ENCODE measurements around the gene SRPK2.
"Not testable (repeated sequence)": the region's sequence is repeated elsewhere in the genome, so short reads cannot be mapped to it uniquely, and the experiment has no call there.

SRPK2 gene

GRCh38 chr7:105297309-105297708, 91.4 kb downstream of the SRPK2 start:
- WGBS, 2 experiments (ENCODE audit: insufficient coverage in 2 of 2), result 88 to 100% methylated on average over 2 to 3 of the region's 5 CpGs
- Histone ChIP-seq H3K4me3 (ENCODE audit: extremely low read depth, insufficient read depth, low read length, poor library complexity, severe bottlenecking) (no peak overlapping the region), H3K4me1 (ENCODE audit: control insufficient read depth, insufficient read depth, low read length, poor library complexity, severe bottlenecking) (no peaks in the 10 kb centered on the region), H3K36me3 (ENCODE audit: control insufficient read depth, insufficient read depth, low read length) (peaks cover 4% of the 10 kb centered on the region), H3K9me3 (ENCODE audit: control insufficient read depth, low read length) (no peaks in the 10 kb centered on the region), H3K27ac (ENCODE audit: low read depth, low read length, severe bottlenecking) (no peak overlapping the region)

GRCh38 chr7:105296491-105296890, 92.2 kb downstream of the SRPK2 start:
- Histone ChIP-seq H3K4me3 (ENCODE audit: extremely low read depth, insufficient read depth, low read length, poor library complexity, severe bottlenecking) (no peak overlapping the region), H3K36me3 (ENCODE audit: control insufficient read depth, insufficient read depth, low read length) (peaks cover 4% of the 10 kb centered on the region), H3K4me1 (ENCODE audit: control insufficient read depth, insufficient read depth, low read length, poor library complexity, severe bottlenecking) (no peaks in the 10 kb centered on the region), H3K27ac (ENCODE audit: low read depth, low read length, severe bottlenecking) (no peak overlapping the region), H3K9me3 (ENCODE audit: control insufficient read depth, low read length) (no peaks in the 10 kb centered on the region)

GRCh38 chr7:105295596-105296352, 92.9 kb downstream of the SRPK2 start:
- no peaks in the 10 kb centered on the region for H3K9me3 ChIP-seq (ENCODE audit: control insufficient read depth, low read length)
- no peaks in the 10 kb centered on the region for H3K4me1 ChIP-seq (ENCODE audit: control insufficient read depth, insufficient read depth, low read length, poor library complexity, severe bottlenecking)
- H3K27ac ChIP-seq (ENCODE audit: low read depth, low read length, severe bottlenecking), result no peak overlapping the region
- WGBS, 2 experiments (ENCODE audit: insufficient coverage in 2 of 2), result 83% methylated on average over 1 of the region's 1 CpG; no CpG with 5 or more reads in 1 of the 2 experiments
- peaks cover 4% of the 10 kb centered on the region for H3K36me3 ChIP-seq (ENCODE audit: control insufficient read depth, insufficient read depth, low read length)
- H3K4me3 ChIP-seq (ENCODE audit: extremely low read depth, insufficient read depth, low read length, poor library complexity, severe bottlenecking), result no peak overlapping the region

- 88 to 97% methylated on average over 3 to 5 of the region's 6 CpGs for WGBS, 2 experiments (ENCODE audit: insufficient coverage in 2 of 2)
- not testable (repeated sequence) for H3K36me3 ChIP-seq (ENCODE audit: control insufficient read depth, insufficient read depth, low read length); H3K27ac ChIP-seq (ENCODE audit: low read depth, low read length, severe bottlenecking); H3K9me3 ChIP-seq (ENCODE audit: control insufficient read depth, low read length); H3K4me1 ChIP-seq (ENCODE audit: control insufficient read depth, insufficient read depth, low read length, poor library complexity, severe bottlenecking); H3K4me3 ChIP-seq (ENCODE audit: extremely low read depth, insufficient read depth, low read length, poor library complexity, severe bottlenecking)
Measured at GRCh38 chr7:105294482-105294881, 94.2 kb downstream of the SRPK2 start.

- Histone ChIP-seq H3K4me1 (ENCODE audit: control insufficient read depth, insufficient read depth, low read length, poor library complexity, severe bottlenecking) (no peaks in the 10 kb centered on the region), H3K9me3 (ENCODE audit: control insufficient read depth, low read length) (no peaks in the 10 kb centered on the region), H3K36me3 (ENCODE audit: control insufficient read depth, insufficient read depth, low read length) (peaks cover 4% of the 10 kb centered on the region), H3K4me3 (ENCODE audit: extremely low read depth, insufficient read depth, low read length, poor library complexity, severe bottlenecking) (no peak overlapping the region), H3K27ac (ENCODE audit: low read depth, low read length, severe bottlenecking) (no peak overlapping the region)
- WGBS, 2 experiments (ENCODE audit: insufficient coverage in 2 of 2), result 100% methylated on average over 1 of the region's 3 CpGs; no CpG with 5 or more reads in 1 of the 2 experiments
Measured at GRCh38 chr7:105289704-105290103, 99.0 kb downstream of the SRPK2 start.

- Histone ChIP-seq H3K36me3 (ENCODE audit: control insufficient read depth, insufficient read depth, low read length) (no peaks in the 10 kb centered on the region), H3K4me1 (ENCODE audit: control insufficient read depth, insufficient read depth, low read length, poor library complexity, severe bottlenecking) (no peaks in the 10 kb centered on the region), H3K9me3 (ENCODE audit: control insufficient read depth, low read length) (no peaks in the 10 kb centered on the region), H3K27ac (ENCODE audit: low read depth, low read length, severe bottlenecking) (no peak overlapping the region), H3K4me3 (ENCODE audit: extremely low read depth, insufficient read depth, low read length, poor library complexity, severe bottlenecking) (no peak overlapping the region)
- WGBS, 2 experiments (ENCODE audit: insufficient coverage in 2 of 2), result 83 to 100% methylated on average over 1 to 2 of the region's 3 CpGs
Measured at GRCh38 chr7:105286441-105286840, 102.3 kb downstream of the SRPK2 start.

- no peaks in the 10 kb centered on the region for H3K36me3 ChIP-seq (ENCODE audit: control insufficient read depth, insufficient read depth, low read length)
- H3K27ac ChIP-seq (ENCODE audit: low read depth, low read length, severe bottlenecking), result no peak overlapping the region
- WGBS, 2 experiments (ENCODE audit: insufficient coverage in 2 of 2), result 91 to 100% methylated on average over 5 to 6 of the region's 12 CpGs
- H3K9me3 ChIP-seq (ENCODE audit: control insufficient read depth, low read length), result no peaks in the 10 kb centered on the region
- H3K4me1 ChIP-seq (ENCODE audit: control insufficient read depth, insufficient read depth, low read length, poor library complexity, severe bottlenecking), result no peaks in the 10 kb centered on the region
- H3K4me3 ChIP-seq (ENCODE audit: extremely low read depth, insufficient read depth, low read length, poor library complexity, severe bottlenecking), result no peak overlapping the region
Measured at GRCh38 chr7:105285118-105285874, 103.4 kb downstream of the SRPK2 start.

- WGBS, 2 experiments (ENCODE audit: insufficient coverage in 2 of 2), result 97 to 100% methylated on average over 4 to 5 of the region's 6 CpGs
- Histone ChIP-seq H3K36me3 (ENCODE audit: control insufficient read depth, insufficient read depth, low read length) (no peaks in the 10 kb centered on the region), H3K9me3 (ENCODE audit: control insufficient read depth, low read length) (no peaks in the 10 kb centered on the region), H3K27ac (ENCODE audit: low read depth, low read length, severe bottlenecking) (no peak overlapping the region), H3K4me1 (ENCODE audit: control insufficient read depth, insufficient read depth, low read length, poor library complexity, severe bottlenecking) (peaks cover 8% of the 10 kb centered on the region), H3K4me3 (ENCODE audit: extremely low read depth, insufficient read depth, low read length, poor library complexity, severe bottlenecking) (no peak overlapping the region)
Measured at GRCh38 chr7:105284014-105284413, 104.7 kb downstream of the SRPK2 start.

GRCh38 chr7:105281966-105282365, 106.8 kb downstream of the SRPK2 start:
- no CpG with 5 or more reads among the region's 2 CpGs for WGBS, 2 experiments (ENCODE audit: insufficient coverage in 2 of 2)
- Histone ChIP-seq H3K4me1 (ENCODE audit: control insufficient read depth, insufficient read depth, low read length, poor library complexity, severe bottlenecking) (peaks cover 9% of the 10 kb centered on the region), H3K27ac (ENCODE audit: low read depth, low read length, severe bottlenecking) (no peak overlapping the region), H3K4me3 (ENCODE audit: extremely low read depth, insufficient read depth, low read length, poor library complexity, severe bottlenecking) (no peak overlapping the region), H3K9me3 (ENCODE audit: control insufficient read depth, low read length) (no peaks in the 10 kb centered on the region), H3K36me3 (ENCODE audit: control insufficient read depth, insufficient read depth, low read length) (no peaks in the 10 kb centered on the region)

- peaks cover 9% of the 10 kb centered on the region for H3K4me1 ChIP-seq (ENCODE audit: control insufficient read depth, insufficient read depth, low read length, poor library complexity, severe bottlenecking)
- no peaks in the 10 kb centered on the region for H3K9me3 ChIP-seq (ENCODE audit: control insufficient read depth, low read length)
- no peaks in the 10 kb centered on the region for H3K36me3 ChIP-seq (ENCODE audit: control insufficient read depth, insufficient read depth, low read length)
- no CpG with 5 or more reads among the region's 1 CpG for WGBS, 2 experiments (ENCODE audit: insufficient coverage in 2 of 2)
- no peak overlapping the region for H3K4me3 ChIP-seq (ENCODE audit: extremely low read depth, insufficient read depth, low read length, poor library complexity, severe bottlenecking)
- no peak overlapping the region for H3K27ac ChIP-seq (ENCODE audit: low read depth, low read length, severe bottlenecking)
Measured at GRCh38 chr7:105279688-105280007, 109.1 kb downstream of the SRPK2 start.

All from mesodermal cell (in vitro differentiated cells).